ENCODE data around the gene UVRAG.

- TF ChIP-seq CTCF (IDR thresholded peaks at IDR 0.05), result no peak
- TF ChIP-seq POLR2A (IDR thresholded peaks at IDR 0.05), result no peak
Measured at GRCh38 chr11:76030286-76030685, 215.3 kb downstream of the UVRAG start.
